Astrocyte (in vitro differentiated cells and primary cell): ENCODE measurements around the gene FERMT3.

Experiments
- CTCF ChIP-seq: IDR thresholded peaks from 2 replicates; pipeline ENCODE4 v1.5.1; 2011; ENCODE audit warnings: low read depth, mild to moderate bottlenecking, inconsistent platforms, low read length, moderate library complexity; ENCODE audit not compliant: insufficient read depth
- EZH2 ChIP-seq: IDR thresholded peaks from 2 replicates; pipeline ENCODE4 v1.6.1; 2012; ENCODE audit warnings: mild to moderate bottlenecking, low read length, inconsistent platforms; ENCODE audit not compliant: insufficient read depth

- TF ChIP-seq CTCF (no peak), EZH2 (no peak)
These were observed 46.5 kb downstream of the FERMT3 start for GRCh38 chr11:64253043-64253442.
